Parathyroid adenoma (tissue), 2 donors: Measurements from ENCODE around the gene OSTF1.

Experiments
- H2AFZ ChIP-seq: fragments of 300-600 bp; sonication (generic); one replicate; pipeline ENCODE4 v1.7.0; 2017; ENCODE audit warnings: antibody characterized with exemption, mild to moderate bottlenecking
- H3K27ac ChIP-seq: fragments of 300-600 bp; sonication (generic); one replicate; pipeline ENCODE4 v1.7.0; 2017
- H3K27me3 ChIP-seq: fragments of 300-600 bp; sonication (generic); one replicate; pipeline ENCODE4 v1.7.0; 2017; ENCODE audit warnings: low read length; ENCODE audit not compliant: control insufficient read depth, insufficient read depth
- H3K36me3 ChIP-seq: fragments of 300-600 bp; sonication (generic); one replicate; pipeline ENCODE4 v1.7.0; 2017; ENCODE audit warnings: low read length; ENCODE audit not compliant: control insufficient read depth, insufficient read depth
- H3K4me1 ChIP-seq: fragments of 300-600 bp; sonication (generic); one replicate; pipeline ENCODE4 v1.7.0; 2017; ENCODE audit warnings: control low read depth
- H3K4me2 ChIP-seq: fragments of 300-600 bp; sonication (generic); one replicate; pipeline ENCODE4 v1.7.0; 2017; ENCODE audit warnings: low read length
- H3K4me3 ChIP-seq: fragments of 300-600 bp; sonication (generic); one replicate; pipeline ENCODE4 v1.7.0; 2017; ENCODE audit warnings: low read depth, low read length
- H3K79me2 ChIP-seq: fragments of 300-600 bp; sonication (generic); one replicate; pipeline ENCODE4 v1.7.0; 2017; ENCODE audit warnings: control low read depth
- H3K9ac ChIP-seq: fragments of 300-600 bp; sonication (generic); one replicate; pipeline ENCODE4 v1.7.0; 2017; ENCODE audit warnings: mild to moderate bottlenecking
- H3K9me3 ChIP-seq: fragments of 300-600 bp; sonication (generic); one replicate; pipeline ENCODE4 v1.7.0; 2017; ENCODE audit warnings: low read length; ENCODE audit not compliant: control insufficient read depth
- TF ChIP-seq, protein P1 (sequence below): fragments of 300-600 bp; sonication (generic); IDR thresholded peaks from one replicate; pipeline ENCODE4 v1.7.0; 2017; ENCODE audit warnings: antibody characterized with exemption, mild to moderate bottlenecking
- donor health status: primary hyperparathyroidism.

OSTF1 gene

DNA sequence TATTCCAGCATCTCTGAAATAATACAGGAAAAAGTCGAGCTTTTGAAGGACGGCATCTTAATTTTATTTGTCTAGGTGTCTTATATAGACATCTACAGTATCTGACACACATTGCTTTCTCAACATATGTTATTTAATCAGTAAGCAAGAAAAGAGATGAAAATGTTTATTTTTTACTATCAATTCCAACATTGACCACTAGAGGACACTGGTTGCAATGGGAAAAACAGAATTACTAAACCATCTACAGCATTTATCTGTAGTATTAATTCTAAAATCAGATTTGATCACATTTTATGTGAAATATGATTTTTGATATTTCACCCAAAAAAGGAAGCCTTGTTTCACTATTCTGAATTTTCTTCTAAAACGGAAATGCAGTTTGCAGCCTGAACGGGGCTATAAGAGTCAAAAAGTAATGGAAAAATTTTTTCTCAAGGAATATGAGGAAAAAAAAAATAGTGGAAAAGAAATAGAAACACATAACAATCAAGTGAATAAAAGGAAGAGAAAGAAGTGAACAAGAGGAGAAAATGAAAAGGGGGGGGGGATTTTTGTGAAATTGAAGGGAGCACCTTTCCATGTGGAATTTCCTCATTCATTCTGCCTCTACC, 98.6 kb downstream of the OSTF1 start:
- H2AFZ ChIP-seq: no peak overlapping the region
- H3K79me2 ChIP-seq: no peaks in the 10 kb centered on the region
- H3K27ac ChIP-seq: no peak overlapping the region
- H3K4me1 ChIP-seq: no peaks in the 10 kb centered on the region
- TF ChIP-seq, protein P1, sequence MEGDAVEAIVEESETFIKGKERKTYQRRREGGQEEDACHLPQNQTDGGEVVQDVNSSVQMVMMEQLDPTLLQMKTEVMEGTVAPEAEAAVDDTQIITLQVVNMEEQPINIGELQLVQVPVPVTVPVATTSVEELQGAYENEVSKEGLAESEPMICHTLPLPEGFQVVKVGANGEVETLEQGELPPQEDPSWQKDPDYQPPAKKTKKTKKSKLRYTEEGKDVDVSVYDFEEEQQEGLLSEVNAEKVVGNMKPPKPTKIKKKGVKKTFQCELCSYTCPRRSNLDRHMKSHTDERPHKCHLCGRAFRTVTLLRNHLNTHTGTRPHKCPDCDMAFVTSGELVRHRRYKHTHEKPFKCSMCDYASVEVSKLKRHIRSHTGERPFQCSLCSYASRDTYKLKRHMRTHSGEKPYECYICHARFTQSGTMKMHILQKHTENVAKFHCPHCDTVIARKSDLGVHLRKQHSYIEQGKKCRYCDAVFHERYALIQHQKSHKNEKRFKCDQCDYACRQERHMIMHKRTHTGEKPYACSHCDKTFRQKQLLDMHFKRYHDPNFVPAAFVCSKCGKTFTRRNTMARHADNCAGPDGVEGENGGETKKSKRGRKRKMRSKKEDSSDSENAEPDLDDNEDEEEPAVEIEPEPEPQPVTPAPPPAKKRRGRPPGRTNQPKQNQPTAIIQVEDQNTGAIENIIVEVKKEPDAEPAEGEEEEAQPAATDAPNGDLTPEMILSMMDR: peak; percentile 82
- H3K27me3 ChIP-seq: no peaks in the 10 kb centered on the region
- no peak overlapping the region for H3K4me2 ChIP-seq
- no peaks in the 10 kb centered on the region for H3K36me3 ChIP-seq
- H3K4me3 ChIP-seq: no peak overlapping the region
- H3K9me3 ChIP-seq: no peaks in the 10 kb centered on the region
- no peak overlapping the region for H3K9ac ChIP-seq

DNA sequence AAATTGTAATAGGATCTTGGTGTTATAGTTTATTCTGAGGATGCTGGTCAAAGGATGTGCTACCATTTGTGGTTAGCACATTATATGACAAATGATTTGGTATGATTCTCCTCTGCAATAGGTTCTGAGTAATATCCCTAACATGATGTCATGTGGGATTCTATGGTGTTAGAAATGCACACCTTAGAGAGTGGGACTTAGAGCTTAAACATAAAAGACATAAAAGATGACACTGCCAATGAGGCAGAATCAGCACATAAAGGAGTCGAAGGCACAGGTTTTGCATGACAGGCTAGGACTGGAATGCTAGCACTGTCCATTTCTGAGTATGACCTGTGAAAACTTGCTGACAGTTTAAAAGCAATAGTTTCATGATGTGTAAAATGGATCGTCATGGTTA, 100.4 kb downstream of the OSTF1 start:
- no peaks in the 10 kb centered on the region for H3K79me2 ChIP-seq
- H3K4me2 ChIP-seq: no peak overlapping the region
- H3K36me3 ChIP-seq: no peaks in the 10 kb centered on the region
- no peak overlapping the region for H3K9ac ChIP-seq
- H3K27me3 ChIP-seq: no peaks in the 10 kb centered on the region
- H3K4me3 ChIP-seq: no peak overlapping the region
- H3K27ac ChIP-seq: no peak overlapping the region
- H3K9me3 ChIP-seq: no peaks in the 10 kb centered on the region
- no peak overlapping the region for H2AFZ ChIP-seq
- no peaks in the 10 kb centered on the region for H3K4me1 ChIP-seq
- TF ChIP-seq, protein P1: no peak

DNA sequence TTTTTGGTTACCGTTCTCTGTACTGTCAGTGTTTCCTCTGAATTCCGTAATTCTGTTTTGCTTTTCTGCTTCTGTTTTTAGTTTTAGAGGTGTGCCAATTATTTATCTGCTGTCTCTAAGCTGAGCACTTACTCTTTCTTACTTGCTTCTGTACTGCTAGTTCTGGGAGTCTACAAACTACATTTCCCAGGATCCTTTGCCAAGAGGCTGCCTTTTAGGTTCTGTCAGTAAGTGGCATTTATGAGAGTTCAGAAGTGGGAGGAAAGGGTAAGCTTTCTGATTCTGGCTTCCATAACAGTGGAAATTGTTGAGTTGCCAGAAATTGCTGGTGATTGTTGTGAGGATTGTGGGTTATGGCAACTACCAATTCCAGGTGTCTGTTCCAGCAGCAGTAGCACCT, 102.4 kb downstream of the OSTF1 start:
- Histone ChIP-seq H3K4me2 (no peak overlapping the region), H3K4me3 (no peak overlapping the region), H3K27me3 (no peaks in the 10 kb centered on the region), H3K27ac (no peak overlapping the region), H3K9me3 (no peaks in the 10 kb centered on the region), H2AFZ (no peak overlapping the region), H3K36me3 (no peaks in the 10 kb centered on the region), H3K4me1 (no peaks in the 10 kb centered on the region), H3K79me2 (no peaks in the 10 kb centered on the region), H3K9ac (no peak overlapping the region)
- TF ChIP-seq, protein P1: no peak
